Vagina (tissue), 2 donors: ENCODE results near the gene RAVER2. TPM values are rescaled to one million over a fixed set of nuclear protein-coding genes. Genes with fewer than 3 reads are reported as not detected.

Experiments used
- DNase-seq, 2 donors: peaks; one replicate each; pipeline ENCODE4 v3.0.0-alpha.2; 2017; ENCODE audit errors: extremely low spot score in 2 of 2
- H3K27ac ChIP-seq: fragments of 200-600 bp; sonication (generic); one replicate; pipeline ENCODE4 v1.5.1; 2019
- H3K27me3 ChIP-seq: fragments of 200-600 bp; sonication (generic); one replicate; pipeline ENCODE4 v1.5.1; 2019
- H3K36me3 ChIP-seq, 2 donors: fragments of 200-600 bp; sonication (generic); one replicate each; pipeline ENCODE4 v1.5.1; 2017 to 2019
- H3K4me1 ChIP-seq: fragments of 200-600 bp; sonication (generic); one replicate; pipeline ENCODE4 v1.5.1; 2019
- H3K4me3 ChIP-seq, 2 donors: fragments of 200-600 bp; sonication (generic); 1 replicate in 1 of 2; 2 replicates in 1 of 2; pipeline ENCODE4 v1.5.1; 2016 to 2019
- H3K9me3 ChIP-seq: fragments of 200-600 bp; sonication (generic); one replicate; pipeline ENCODE4 v1.5.1; 2019
- POLR2A ChIP-seq, 2 donors: fragments of 450-650 bp; IDR thresholded peaks; one replicate each; pipeline ENCODE4 v1.6.1; 2017; ENCODE audit warnings: antibody characterized with exemption in 2 of 2, mild to moderate bottlenecking in 2 of 2, moderate library complexity in 2 of 2
- POLR2AphosphoS5 ChIP-seq, 2 donors: sonication (generic); formaldehyde crosslinking; IDR thresholded peaks; one replicate each; pipeline ENCODE4 v1.9.0; 2017; ENCODE audit warnings: antibody characterized with exemption in 2 of 2, mild to moderate bottlenecking in 2 of 2, low read depth in 1 of 2; ENCODE audit not compliant: insufficient read depth in 1 of 2
- intact Hi-C: fragments of 100-400 bp; cut with DNase I; formaldehyde crosslinking; loops from one replicate; pipeline ENCODE4 v1.15.1; 2023
- total RNA-seq: library from RNA; depleted of rRNA; stranded (reverse); fragments of >200 nt; gene quantifications from one replicate; pipeline ENCODE4 v1.2.3, GENCODE V29; 2016
- TF ChIP-seq, protein P1 (sequence below), 3 experiments: fragments of 450-650 bp in 2 of 3; fragments of 200-600 bp in 1 of 3; sonication (generic) in 1 of 3; IDR thresholded peaks; one replicate each; pipeline ENCODE4 v1.5.1; 2017 to 2019; ENCODE audit warnings: antibody characterized with exemption in 3 of 3, mild to moderate bottlenecking in 2 of 3, moderate library complexity in 2 of 3

RAVER2 gene
- total RNA-seq, 1 donor from 2014 or later: 15.0 TPM

DNA sequence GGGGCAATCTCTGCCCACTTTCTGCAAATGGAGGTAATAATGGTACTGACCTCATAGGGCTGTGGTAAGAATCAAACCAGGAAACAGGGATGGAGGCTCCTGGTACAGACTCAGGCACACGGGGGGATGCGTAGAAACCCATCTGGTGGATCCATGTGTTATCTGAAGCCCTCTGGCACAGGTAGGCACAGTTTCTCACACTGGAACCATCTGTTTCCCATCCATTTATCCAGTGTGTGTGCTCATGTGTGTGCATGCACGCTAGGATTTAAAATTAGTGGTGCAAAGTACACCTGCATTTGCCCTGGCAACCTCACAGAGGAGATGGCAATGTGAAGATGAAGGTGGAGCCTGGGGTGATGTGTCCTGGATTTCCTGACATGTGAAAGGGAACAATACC lies 103.3 kb downstream of the RAVER2 start:
- Histone ChIP-seq H3K27ac (no peak overlapping the region), H3K9me3 (no peaks in the 10 kb centered on the region), H3K36me3 (peaks cover 0 to 71% of the 10 kb centered on the region in 2 donors), H3K4me3 (no peak overlapping the region), H3K27me3 (no peaks in the 10 kb centered on the region), H3K4me1 (no peaks in the 10 kb centered on the region)
- peak in 1 of 2 donors; percentile 22 for DNase-seq
- intact Hi-C loops: no loop called here
- TF ChIP-seq, protein P1, sequence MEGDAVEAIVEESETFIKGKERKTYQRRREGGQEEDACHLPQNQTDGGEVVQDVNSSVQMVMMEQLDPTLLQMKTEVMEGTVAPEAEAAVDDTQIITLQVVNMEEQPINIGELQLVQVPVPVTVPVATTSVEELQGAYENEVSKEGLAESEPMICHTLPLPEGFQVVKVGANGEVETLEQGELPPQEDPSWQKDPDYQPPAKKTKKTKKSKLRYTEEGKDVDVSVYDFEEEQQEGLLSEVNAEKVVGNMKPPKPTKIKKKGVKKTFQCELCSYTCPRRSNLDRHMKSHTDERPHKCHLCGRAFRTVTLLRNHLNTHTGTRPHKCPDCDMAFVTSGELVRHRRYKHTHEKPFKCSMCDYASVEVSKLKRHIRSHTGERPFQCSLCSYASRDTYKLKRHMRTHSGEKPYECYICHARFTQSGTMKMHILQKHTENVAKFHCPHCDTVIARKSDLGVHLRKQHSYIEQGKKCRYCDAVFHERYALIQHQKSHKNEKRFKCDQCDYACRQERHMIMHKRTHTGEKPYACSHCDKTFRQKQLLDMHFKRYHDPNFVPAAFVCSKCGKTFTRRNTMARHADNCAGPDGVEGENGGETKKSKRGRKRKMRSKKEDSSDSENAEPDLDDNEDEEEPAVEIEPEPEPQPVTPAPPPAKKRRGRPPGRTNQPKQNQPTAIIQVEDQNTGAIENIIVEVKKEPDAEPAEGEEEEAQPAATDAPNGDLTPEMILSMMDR (IDR thresholded peaks at IDR 0.05): no peak
- TF ChIP-seq POLR2A (IDR thresholded peaks at IDR 0.05) (no peak), POLR2AphosphoS5 (IDR thresholded peaks at IDR 0.05; ENCODE audit: insufficient read depth in 1 of 2, low read depth in 1 of 2) (no peak)

DNA sequence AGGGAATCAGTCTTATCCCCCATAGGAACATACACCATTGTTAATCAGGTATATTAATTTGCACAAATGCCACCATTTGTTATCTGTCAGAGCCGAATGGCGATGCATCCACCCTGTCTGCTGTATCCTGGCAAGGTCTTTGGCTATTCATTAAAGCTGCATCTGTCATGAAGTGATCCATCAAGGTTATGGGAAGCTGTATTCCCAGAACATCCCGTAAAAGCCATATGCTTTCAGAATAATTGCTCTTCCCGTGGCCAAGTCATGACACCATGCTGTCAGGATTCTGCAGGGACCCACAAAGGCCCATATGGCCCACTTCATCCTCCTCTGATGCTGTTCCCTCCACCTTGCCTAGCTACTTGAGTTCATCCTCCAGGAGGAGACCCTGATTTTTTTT lies 103.9 kb downstream of the RAVER2 start:
- H3K9me3 ChIP-seq: no peaks in the 10 kb centered on the region
- no peak for TF ChIP-seq POLR2A (IDR thresholded peaks at IDR 0.05)
- TF ChIP-seq, protein P1 (IDR thresholded peaks at IDR 0.05): no peak
- TF ChIP-seq POLR2AphosphoS5 (IDR thresholded peaks at IDR 0.05; ENCODE audit: insufficient read depth in 1 of 2, low read depth in 1 of 2): no peak
- H3K27ac ChIP-seq: no peak overlapping the region
- intact Hi-C loops: no loop called here
- no peaks in the 10 kb centered on the region for H3K27me3 ChIP-seq
- no peaks in the 10 kb centered on the region for H3K4me1 ChIP-seq
- peaks cover 0 to 66% of the 10 kb centered on the region in 2 donors for H3K36me3 ChIP-seq
- no peak overlapping the region for H3K4me3 ChIP-seq
- DNase-seq: no peak

DNA sequence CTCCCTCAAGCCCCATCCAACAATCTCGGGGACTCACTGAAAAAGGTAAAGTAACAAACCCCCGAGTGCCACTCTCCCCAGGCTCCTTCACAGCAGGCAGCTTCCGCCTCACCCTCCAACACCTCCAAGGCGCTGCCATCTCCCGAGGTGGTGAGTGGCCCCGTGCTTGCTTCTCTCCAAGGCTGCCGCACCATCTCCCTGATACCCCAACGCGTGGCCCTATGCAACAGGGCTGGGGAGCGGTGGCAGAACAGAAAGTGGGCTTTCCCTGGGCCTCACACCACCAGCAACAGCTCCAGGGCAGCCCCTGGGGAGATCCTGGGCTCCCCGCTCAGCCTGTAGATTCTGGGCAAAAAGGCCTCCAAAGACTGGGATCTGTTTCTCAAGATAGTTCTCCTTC lies 105.1 kb downstream of the RAVER2 start:
- peak in 1 of 2 donors; percentile 70 for DNase-seq
- Histone ChIP-seq H3K27ac (no peak overlapping the region), H3K27me3 (no peaks in the 10 kb centered on the region), H3K36me3 (peaks cover 0 to 65% of the 10 kb centered on the region in 2 donors), H3K4me1 (no peaks in the 10 kb centered on the region), H3K9me3 (no peaks in the 10 kb centered on the region), H3K4me3 (no peak overlapping the region)
- no peak for TF ChIP-seq POLR2A (IDR thresholded peaks at IDR 0.05)
- TF ChIP-seq, protein P1 (IDR thresholded peaks at IDR 0.05): no peak
- intact Hi-C loops: no loop called here

DNA sequence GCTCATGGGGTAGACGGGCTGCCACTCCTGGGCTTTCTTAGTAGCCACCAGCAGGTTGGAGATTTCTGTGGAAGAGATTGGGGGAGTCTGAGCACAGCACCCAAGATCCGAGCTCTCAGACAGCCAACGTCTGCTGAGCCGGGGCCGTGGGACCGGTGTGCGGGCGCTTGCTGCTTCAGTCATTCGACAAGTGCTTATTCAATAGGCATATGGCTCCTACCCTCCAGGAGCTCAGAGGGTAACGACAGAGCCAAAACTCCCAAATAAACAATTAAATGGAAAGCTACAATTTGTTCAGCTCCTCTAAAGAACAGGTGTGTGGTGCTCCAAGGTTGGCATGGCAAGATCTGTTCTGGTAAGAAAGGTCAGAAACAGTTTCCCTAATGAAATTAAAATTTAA lies 106.0 kb downstream of the RAVER2 start:
- intact Hi-C loops: no loop called here
- H3K36me3 ChIP-seq: peaks cover 0 to 67% of the 10 kb centered on the region in 2 donors

DNA sequence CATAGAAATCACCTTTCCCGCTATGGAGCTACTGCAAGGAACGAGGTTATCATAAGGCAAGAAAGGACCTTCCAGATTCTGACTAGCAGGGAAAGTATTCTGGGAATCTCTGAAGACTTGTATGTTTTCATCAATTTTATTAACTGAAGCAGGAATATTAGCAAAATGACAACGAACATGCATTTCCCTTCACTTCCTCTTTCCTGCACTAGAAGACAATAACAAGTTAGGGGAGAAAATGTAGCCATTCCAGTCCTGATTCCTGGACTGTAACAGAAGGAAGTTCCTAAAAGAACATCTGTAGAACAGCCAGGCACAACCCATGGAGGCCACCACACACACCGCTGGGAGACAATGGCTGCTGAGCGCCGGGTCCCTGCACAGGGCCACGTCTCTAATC lies 106.8 kb downstream of the RAVER2 start:
- intact Hi-C loops: no loop called here
- H3K4me3 ChIP-seq: no peak overlapping the region
- H3K27ac ChIP-seq: no peak overlapping the region
- no peaks in the 10 kb centered on the region for H3K9me3 ChIP-seq
- no peak for DNase-seq
- H3K27me3 ChIP-seq: no peaks in the 10 kb centered on the region
- H3K36me3 ChIP-seq: peaks cover 0 to 68% of the 10 kb centered on the region in 2 donors
- TF ChIP-seq POLR2AphosphoS5 (IDR thresholded peaks at IDR 0.05; ENCODE audit: insufficient read depth in 1 of 2, low read depth in 1 of 2) (no peak), POLR2A (IDR thresholded peaks at IDR 0.05) (no peak)
- TF ChIP-seq, protein P1 (IDR thresholded peaks at IDR 0.05): no peak
- H3K4me1 ChIP-seq: no peaks in the 10 kb centered on the region

More for the DNA sequence above, 106.0 kb downstream of the RAVER2 start:
- TF ChIP-seq POLR2A (IDR thresholded peaks at IDR 0.05) (no peak), POLR2AphosphoS5 (IDR thresholded peaks at IDR 0.05; ENCODE audit: insufficient read depth in 1 of 2, low read depth in 1 of 2) (no peak)
- TF ChIP-seq, protein P1 (IDR thresholded peaks at IDR 0.05): no peak
- no peak overlapping the region for H3K4me3 ChIP-seq
- no peaks in the 10 kb centered on the region for H3K4me1 ChIP-seq
- DNase-seq: peak in 1 of 2 donors; percentile 58
- H3K27me3 ChIP-seq: no peaks in the 10 kb centered on the region
- H3K27ac ChIP-seq: no peak overlapping the region
- H3K9me3 ChIP-seq: no peaks in the 10 kb centered on the region
